Sigmoid colon (tissue), 7 donors: ENCODE results near the gene HLF. TPM values are rescaled to one million over a fixed set of nuclear protein-coding genes. Genes with fewer than 3 reads are reported as not detected.

Experiments
- DNase-seq: peaks from one replicate; pipeline ENCODE4 v3.0.0-alpha.2; 2019
- H3K27ac ChIP-seq, 4 donors: fragments of 200-600 bp; sonication (generic); one replicate each; pipeline ENCODE4 v1.5.1; 2016 to 2019; ENCODE audit warnings: mild to moderate bottlenecking in 1 of 4
- H3K27me3 ChIP-seq, 3 donors: fragments of 200-600 bp; sonication (generic); one replicate each; pipeline ENCODE4 v1.5.1; 2019; ENCODE audit warnings: mild to moderate bottlenecking in 1 of 3
- H3K36me3 ChIP-seq, 4 donors: fragments of 200-600 bp; sonication (generic); one replicate each; pipeline ENCODE4 v1.5.1; 2016 to 2019
- H3K4me1 ChIP-seq, 4 donors: fragments of 200-600 bp; sonication (generic); one replicate each; pipeline ENCODE4 v1.5.1; 2017 to 2019
- H3K4me3 ChIP-seq, 4 donors: fragments of 200-600 bp; sonication (generic); one replicate each; pipeline ENCODE4 v1.5.1; 2017 to 2019; ENCODE audit warnings: mild to moderate bottlenecking in 2 of 4, moderate library complexity in 1 of 4
- H3K9me3 ChIP-seq, 4 donors: fragments of 200-600 bp in 3 of 4; sonication (generic) in 3 of 4; one replicate each; pipeline versions ENCODE4 v1.5.1 to v1.6.1; 2013 to 2019
- CTCF ChIP-seq, 4 experiments: fragments of 450-650 bp in 3 of 4; fragments of 200-600 bp in 1 of 4; IDR thresholded peaks; one replicate each; pipeline ENCODE4 v1.5.1; 2016 to 2019; ENCODE audit warnings: antibody characterized with exemption in 4 of 4, mild to moderate bottlenecking in 3 of 4, moderate library complexity in 2 of 4
- EP300 ChIP-seq, 4 donors: sonication (generic); formaldehyde crosslinking; IDR thresholded peaks; one replicate each; pipeline ENCODE4 v1.6.1; 2017; ENCODE audit warnings: antibody characterized with exemption in 4 of 4
- POLR2A ChIP-seq, 2 donors: fragments of 450-650 bp; IDR thresholded peaks; one replicate each; pipeline ENCODE4 v1.6.1; 2016; ENCODE audit warnings: antibody characterized with exemption in 2 of 2, mild to moderate bottlenecking in 2 of 2, moderate library complexity in 2 of 2
- POLR2AphosphoS5 ChIP-seq, 4 donors: sonication (generic); formaldehyde crosslinking; IDR thresholded peaks; one replicate each; pipeline ENCODE4 v1.6.1; 2017; ENCODE audit warnings: antibody characterized with exemption in 4 of 4
- WGBS, 2 donors: extraction: QIAGEN DNeasy Blood & Tissue Kit; methylation state at CpG; one replicate each; pipeline ENCODE4 v1.1.7; 2013; 5-methylcytosine and 5-hydroxymethylcytosine counted together
- intact Hi-C: fragments of 100-400 bp; cut with DNase I; formaldehyde crosslinking; loops from one replicate; pipeline ENCODE4 v1.15.1; 2023
- polyA plus RNA-seq, 3 donors: library from polyadenylated mRNA; stranded (reverse); fragments of 200-250 nt; gene quantifications; one replicate each; pipeline ENCODE4 v1.2.3, GENCODE V29; 2013
- total RNA-seq, 4 donors: library from RNA; depleted of rRNA; stranded (reverse); fragments of >200 nt; gene quantifications; one replicate each; pipeline ENCODE4 v1.1.0, GENCODE V29; 2016
- donor health status: healthy with polysubstance abuse.
- donor health status: Bipolar disorder and iron deficiency.
- donor health status: healthy.

HLF gene
- total and polyA plus RNA-seq, 7 donors: 0.92 to 54.0 (median 41.7) TPM

GRCh38 chr17:55347341-55347740, 82.6 kb downstream of the HLF start:
- intact Hi-C loops: loop anchor here (5.0 kb wide), 2 partner anchors 55 to 290 kb away; no protein-coding TSS in a partner anchor
- Histone ChIP-seq H3K36me3 (no peaks in the 10 kb centered on the region), H3K27me3 (no peaks in the 10 kb centered on the region), H3K4me3 (no peak overlapping the region), H3K27ac (no peak overlapping the region), H3K9me3 (no peaks in the 10 kb centered on the region), H3K4me1 (peaks cover 0 to 17% (median 0%) of the 10 kb centered on the region in 4 donors)
- DNase-seq: no peak
- WGBS, 2 donors: 89 to 91% methylated on average over 2 of the region's 2 CpGs
- TF ChIP-seq EP300 (IDR thresholded peaks at IDR 0.05): no peak
- TF ChIP-seq POLR2AphosphoS5 (IDR thresholded peaks at IDR 0.05): no peak

- intact Hi-C loops: loop anchor here (1.0 to 5.0 kb wide), 4 partner anchors 57 to 355 kb away; no protein-coding TSS in a partner anchor
- no peaks in the 10 kb centered on the region for H3K27me3 ChIP-seq
- peak; percentile 64 to 84 (median 76) for TF ChIP-seq CTCF (IDR thresholded peaks at IDR 0.05)
- no peak for TF ChIP-seq EP300 (IDR thresholded peaks at IDR 0.05)
- no peak for TF ChIP-seq POLR2A (IDR thresholded peaks at IDR 0.05)
- TF ChIP-seq POLR2AphosphoS5 (IDR thresholded peaks at IDR 0.05): no peak
- H3K9me3 ChIP-seq: no peaks in the 10 kb centered on the region
- peak; percentile 72 for DNase-seq
- peaks cover 0 to 17% (median 0%) of the 10 kb centered on the region in 4 donors for H3K4me1 ChIP-seq
- no peak overlapping the region for H3K4me3 ChIP-seq
- H3K27ac ChIP-seq: no peak overlapping the region
- WGBS, 2 donors: 18 to 22% methylated on average over 10 of the region's 10 CpGs
- H3K36me3 ChIP-seq: no peaks in the 10 kb centered on the region
Measured at GRCh38 chr17:55348749-55349354, 84.1 kb downstream of the HLF start.

- no peaks in the 10 kb centered on the region for H3K9me3 ChIP-seq
- no peaks in the 10 kb centered on the region for H3K36me3 ChIP-seq
- no peak for DNase-seq
- intact Hi-C loops: loop anchor here (1.0 to 10.0 kb wide), 4 partner anchors 66 to 374 kb away; partner anchors contain the start of gene TMEM100
- TF ChIP-seq POLR2AphosphoS5 (IDR thresholded peaks at IDR 0.05) (no peak), EP300 (IDR thresholded peaks at IDR 0.05) (no peak), CTCF (IDR thresholded peaks at IDR 0.05) (no peak), POLR2A (IDR thresholded peaks at IDR 0.05) (no peak)
- no peak overlapping the region for H3K4me3 ChIP-seq
- H3K27me3 ChIP-seq: no peaks in the 10 kb centered on the region
- WGBS, 2 donors: 56 to 57% methylated on average over 2 of the region's 2 CpGs
- peak overlapping the region in 3 of 4 donors; percentile 28 to 72 (median 42) for H3K27ac ChIP-seq
- H3K4me1 ChIP-seq: peaks cover 0 to 17% (median 0%) of the 10 kb centered on the region in 4 donors
Measured at GRCh38 chr17:55350825-55351205, 86.1 kb downstream of the HLF start.

- peak overlapping the region in 3 of 4 donors; percentile 28 to 72 (median 42) for H3K27ac ChIP-seq
- intact Hi-C loops: loop anchor here (1.0 to 10.0 kb wide), 4 partner anchors 66 to 374 kb away; partner anchors contain the start of gene TMEM100
- DNase-seq: no peak
- no peak overlapping the region for H3K4me3 ChIP-seq
- H3K36me3 ChIP-seq: no peaks in the 10 kb centered on the region
- 86 to 99% methylated on average over 1 of the region's 1 CpG for WGBS, 2 donors
- H3K27me3 ChIP-seq: no peaks in the 10 kb centered on the region
- peak in 1 of 4 donors; percentile 34 for TF ChIP-seq EP300 (IDR thresholded peaks at IDR 0.05)
- TF ChIP-seq POLR2A (IDR thresholded peaks at IDR 0.05): no peak
- TF ChIP-seq POLR2AphosphoS5 (IDR thresholded peaks at IDR 0.05): peak in 3 of 4 donors; percentile 47 to 78 (median 66)
- no peak for TF ChIP-seq CTCF (IDR thresholded peaks at IDR 0.05)
- no peaks in the 10 kb centered on the region for H3K9me3 ChIP-seq
- peaks cover 0 to 17% (median 0%) of the 10 kb centered on the region in 4 donors for H3K4me1 ChIP-seq
Measured at GRCh38 chr17:55351226-55351625, 86.5 kb downstream of the HLF start.

- WGBS, 2 donors: 83 to 87% methylated on average over 1 of the region's 1 CpG
- peaks cover 0 to 9% (median 0%) of the 10 kb centered on the region in 4 donors for H3K4me1 ChIP-seq
- no peak for DNase-seq
- H3K4me3 ChIP-seq: no peak overlapping the region
- no peaks in the 10 kb centered on the region for H3K36me3 ChIP-seq
- intact Hi-C loops: loop anchor here (5.0 to 10.0 kb wide), 3 partner anchors 63 to 371 kb away; partner anchors contain the start of gene TMEM100
- TF ChIP-seq POLR2A (IDR thresholded peaks at IDR 0.05): no peak
- no peak for TF ChIP-seq CTCF (IDR thresholded peaks at IDR 0.05)
- no peak for TF ChIP-seq POLR2AphosphoS5 (IDR thresholded peaks at IDR 0.05)
- H3K27me3 ChIP-seq: no peaks in the 10 kb centered on the region
- H3K9me3 ChIP-seq: no peaks in the 10 kb centered on the region
- H3K27ac ChIP-seq: no peak overlapping the region
Measured at GRCh38 chr17:55354010-55354409, 89.2 kb downstream of the HLF start.
